ENCODE results near the gene MC3R.

GRCh38 chr20:56215115-56215514 is 33.4 kb upstream of the MC3R start:
- TF ChIP-seq CTCF (IDR thresholded peaks at IDR 0.05) = no peak
- TF ChIP-seq POLR2A (IDR thresholded peaks at IDR 0.05) = no peak
